Measurements from ENCODE around the gene RBL1.
A peak's percentile ranks its signal among the peaks of the same experiment; 100 is the strongest.
"Not testable (repeated sequence)": the region's sequence is repeated elsewhere in the genome, so short reads cannot be mapped to it uniquely, and the experiment has no call there.

The RBL1 gene

DNA sequence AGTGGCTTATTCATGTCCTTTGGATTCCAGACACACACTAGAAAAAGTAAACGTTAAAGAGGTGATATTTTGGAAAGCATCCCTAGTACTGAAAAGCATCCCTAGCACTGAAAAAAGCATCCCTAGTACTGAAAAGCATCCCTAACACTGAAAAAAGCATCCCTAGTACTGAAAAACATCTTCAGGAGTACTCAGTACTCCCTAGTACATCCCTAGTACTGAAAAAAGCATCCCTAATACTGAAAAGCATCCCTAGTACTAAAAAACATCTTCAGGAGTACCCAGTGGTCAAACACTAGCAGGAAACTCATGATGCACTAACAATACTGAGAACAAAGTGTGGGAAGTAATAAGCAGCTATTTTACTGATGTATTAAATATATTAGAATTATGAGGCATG is 98.7 kb downstream of the RBL1 start:
- no peak for DNase-seq (ENCODE audit: low read depth in 2 of 2, low spot score in 1 of 2)

DNA sequence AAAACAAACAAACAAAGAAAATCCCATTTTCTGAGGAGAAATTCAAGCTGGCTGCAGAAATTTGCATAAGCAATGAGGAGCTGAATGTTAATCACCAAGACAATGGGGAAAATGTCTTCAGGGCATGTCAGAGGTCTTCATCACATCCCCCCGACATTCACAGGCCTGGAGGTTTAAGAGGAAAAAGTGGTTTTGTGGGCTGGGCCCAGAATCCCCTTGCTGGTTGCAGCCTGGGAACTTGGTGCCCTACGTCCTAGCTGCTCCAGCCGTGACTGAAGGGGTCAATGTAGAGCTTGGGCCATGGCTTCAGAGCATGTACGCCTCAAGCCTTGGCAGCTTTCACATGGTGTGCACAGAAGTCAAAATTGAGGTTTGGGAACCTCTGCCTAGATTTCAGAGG is 101.6 kb downstream of the RBL1 start:
- DNase-seq (ENCODE audit: low read depth in 2 of 2, low spot score in 1 of 2), result not testable (repeated sequence)

DNA sequence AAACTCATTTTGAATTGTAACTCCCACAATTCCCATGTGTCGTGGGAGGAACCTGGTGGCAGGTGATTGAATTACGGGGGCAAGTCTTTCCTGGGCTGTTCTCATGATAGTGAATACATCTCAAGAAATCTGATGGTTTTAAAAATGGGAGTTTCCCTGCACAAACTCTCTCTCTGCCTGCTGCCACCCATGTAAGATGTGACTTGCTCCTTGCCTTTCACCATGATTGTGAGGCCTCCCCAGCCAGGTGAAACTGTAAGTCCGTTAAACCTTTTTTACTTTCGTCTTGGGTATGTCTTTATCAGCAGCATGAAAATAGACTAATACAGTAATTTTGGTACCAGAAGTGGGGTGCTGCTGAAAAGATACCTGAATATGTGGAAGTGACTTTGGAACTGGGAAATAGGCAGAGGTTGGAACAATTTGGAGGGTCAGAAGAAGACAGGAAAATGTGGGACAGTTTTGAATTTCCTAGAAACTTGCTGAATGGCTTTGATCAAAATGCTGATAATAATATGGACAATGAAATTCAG is 102.9 kb downstream of the RBL1 start:
- no peak for DNase-seq (ENCODE audit: low read depth in 2 of 2, low spot score in 1 of 2)

DNA sequence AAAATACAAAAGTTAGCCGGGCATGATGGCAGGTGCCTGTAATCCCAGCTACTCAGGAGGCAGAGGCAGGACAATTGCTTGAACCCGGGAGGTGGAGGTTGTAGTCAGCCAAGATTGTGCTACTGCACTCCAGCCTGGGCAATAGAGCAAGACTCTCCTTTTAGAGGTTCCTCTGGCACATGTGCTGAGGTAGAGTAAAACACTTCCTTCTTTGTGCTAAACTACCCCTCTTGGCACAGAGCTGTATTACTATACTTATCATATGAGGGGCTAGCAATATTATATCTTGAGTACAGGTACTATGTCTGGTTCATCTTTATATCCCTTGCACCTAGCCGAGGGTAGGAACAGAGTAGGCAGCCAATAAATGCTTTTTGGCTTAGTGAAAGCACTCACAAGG is 104.1 kb downstream of the RBL1 start:
- no peak for DNase-seq (ENCODE audit: low read depth in 2 of 2, low spot score in 1 of 2)

DNA sequence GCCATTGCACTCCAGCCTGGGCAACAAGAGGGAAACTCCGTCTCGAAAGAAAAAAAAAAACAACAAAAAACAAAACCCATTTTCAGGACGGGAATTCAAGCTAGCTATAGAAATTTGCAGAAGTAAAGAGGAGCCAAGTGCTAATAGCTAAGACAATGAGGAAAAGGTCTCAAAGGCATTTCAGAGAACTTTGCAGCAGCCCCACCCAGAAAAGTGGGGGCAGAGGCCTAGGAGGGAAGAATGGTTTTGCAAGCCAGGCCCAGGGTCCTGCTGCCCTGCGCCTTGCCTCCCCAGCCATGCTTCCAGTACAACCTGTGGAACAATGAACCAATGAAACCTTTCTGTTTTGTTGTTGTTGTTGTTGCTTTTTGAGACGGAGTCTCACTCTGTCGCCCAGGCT is 106.0 kb downstream of the RBL1 start:
- no peak for DNase-seq (ENCODE audit: low read depth in 2 of 2, low spot score in 1 of 2)

DNA sequence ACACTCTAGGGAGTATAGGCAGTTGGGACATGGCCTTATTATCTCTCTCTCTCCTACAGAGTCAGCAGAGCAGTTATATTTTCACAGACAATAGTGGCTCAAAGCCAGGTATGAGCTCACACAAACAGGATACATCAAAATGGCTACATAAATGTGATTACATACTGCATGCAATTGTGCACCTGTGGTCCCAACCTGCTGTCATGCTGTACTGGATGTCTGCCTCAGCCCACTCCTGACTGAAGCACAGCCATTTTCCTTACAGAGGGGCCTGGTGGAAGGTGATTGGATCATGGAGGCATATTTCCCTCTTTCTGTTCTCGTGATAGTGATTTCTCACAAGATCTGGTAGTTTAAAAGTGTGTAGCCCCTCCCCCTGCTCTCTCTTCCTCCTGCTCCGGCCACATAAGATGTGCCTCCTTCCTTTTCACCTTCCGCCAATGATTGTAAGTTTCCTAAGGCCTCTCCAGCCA is 107.3 kb downstream of the RBL1 start:
- DNase-seq (ENCODE audit: low read depth in 2 of 2, low spot score in 1 of 2), result no peak

DNA sequence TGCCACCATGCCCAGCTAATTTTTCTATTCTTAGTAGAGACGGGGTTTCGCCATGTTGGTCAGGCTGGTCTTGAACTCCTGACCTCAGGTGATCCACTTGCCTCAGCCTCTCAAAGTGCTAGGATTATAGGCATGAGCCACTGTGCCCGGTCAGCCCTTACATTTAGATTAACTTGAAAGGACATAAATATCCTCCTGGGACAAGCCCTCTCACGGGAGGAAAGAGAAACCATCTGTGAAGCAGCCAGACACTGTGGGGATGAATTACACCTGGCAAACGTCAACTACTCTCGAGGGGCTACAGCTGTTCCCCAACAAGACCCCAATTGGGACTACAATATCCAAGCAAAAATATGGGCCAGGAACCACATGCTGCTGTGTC is 111.5 kb downstream of the RBL1 start:
- DNase-seq (ENCODE audit: low read depth in 2 of 2, low spot score in 1 of 2), result no peak

DNA sequence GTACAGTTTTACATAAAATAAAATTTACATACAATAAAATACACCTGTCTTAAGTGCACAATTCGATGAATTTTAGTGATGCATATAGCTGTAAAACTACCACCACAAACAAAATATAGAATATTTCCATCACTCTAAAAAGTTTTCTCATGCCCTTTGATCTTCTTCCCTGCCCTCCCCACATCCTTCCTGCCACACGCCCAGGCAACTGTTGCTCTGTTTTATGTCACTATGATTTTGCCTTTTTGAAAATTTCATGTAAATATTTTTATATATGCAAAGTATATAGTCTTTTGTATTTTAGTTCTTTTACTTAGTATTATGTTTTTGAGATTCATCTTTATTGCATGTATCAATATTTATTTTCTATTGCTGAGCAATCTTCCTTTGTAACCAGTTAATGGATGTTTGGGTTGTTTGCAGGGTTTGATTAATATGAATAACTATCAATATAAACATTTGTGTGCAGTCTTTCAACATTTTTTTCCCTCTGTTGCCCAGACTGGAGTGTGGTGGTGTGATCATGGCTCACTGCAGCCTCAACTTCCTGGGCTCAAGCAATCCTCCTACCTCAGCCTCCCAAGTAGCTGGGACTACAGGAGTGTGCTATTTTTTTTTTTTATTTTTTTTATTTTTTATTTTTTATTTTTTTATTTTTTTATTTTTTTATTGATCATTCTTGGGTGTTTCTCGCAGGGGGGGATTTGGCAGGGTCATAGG is 120.5 kb downstream of the RBL1 start:
- DNase-seq (ENCODE audit: low read depth in 2 of 2, low spot score in 1 of 2), result peak; percentile 26 to 39

DNA sequence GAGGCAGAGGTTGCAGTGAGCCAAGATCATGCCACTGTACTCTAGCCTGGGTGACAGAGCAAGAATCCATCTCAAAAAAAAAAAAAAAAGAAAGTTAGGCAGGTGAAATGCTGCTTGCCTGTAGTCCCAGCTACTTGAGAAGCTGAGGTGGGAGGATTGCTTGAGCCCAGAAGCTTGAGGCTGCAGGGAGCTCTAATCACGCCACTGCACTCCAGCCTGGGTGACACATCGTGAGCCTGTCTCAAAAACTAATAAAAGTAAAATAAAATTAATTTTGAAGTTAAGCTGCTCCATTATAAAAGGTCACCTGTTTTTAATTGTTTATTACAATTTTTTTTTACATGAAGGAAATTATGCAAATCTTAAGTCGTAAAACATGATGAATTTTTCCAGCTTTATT is 121.1 kb downstream of the RBL1 start:
- no peak for DNase-seq (ENCODE audit: low read depth in 2 of 2, low spot score in 1 of 2)

DNA sequence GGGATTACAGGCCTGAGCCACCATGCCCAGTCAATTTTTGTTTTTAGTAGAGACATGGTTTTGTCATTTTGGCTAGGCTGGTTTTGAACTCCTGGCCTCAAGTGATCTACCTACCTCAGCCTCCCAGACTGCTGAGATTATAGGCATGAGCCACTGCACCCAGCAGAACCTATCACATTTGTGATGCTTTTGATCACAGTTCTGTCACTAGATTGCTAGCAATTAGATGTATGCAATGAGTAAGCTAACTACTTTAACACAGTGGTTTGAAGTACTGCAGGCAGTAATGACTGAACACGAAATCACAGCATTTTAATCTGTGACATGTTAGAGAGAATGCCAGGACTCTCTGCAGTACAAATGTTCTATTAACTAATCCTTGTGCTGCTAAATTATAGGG is 124.7 kb downstream of the RBL1 start:
- no peak for DNase-seq (ENCODE audit: low read depth in 2 of 2, low spot score in 1 of 2)

DNA sequence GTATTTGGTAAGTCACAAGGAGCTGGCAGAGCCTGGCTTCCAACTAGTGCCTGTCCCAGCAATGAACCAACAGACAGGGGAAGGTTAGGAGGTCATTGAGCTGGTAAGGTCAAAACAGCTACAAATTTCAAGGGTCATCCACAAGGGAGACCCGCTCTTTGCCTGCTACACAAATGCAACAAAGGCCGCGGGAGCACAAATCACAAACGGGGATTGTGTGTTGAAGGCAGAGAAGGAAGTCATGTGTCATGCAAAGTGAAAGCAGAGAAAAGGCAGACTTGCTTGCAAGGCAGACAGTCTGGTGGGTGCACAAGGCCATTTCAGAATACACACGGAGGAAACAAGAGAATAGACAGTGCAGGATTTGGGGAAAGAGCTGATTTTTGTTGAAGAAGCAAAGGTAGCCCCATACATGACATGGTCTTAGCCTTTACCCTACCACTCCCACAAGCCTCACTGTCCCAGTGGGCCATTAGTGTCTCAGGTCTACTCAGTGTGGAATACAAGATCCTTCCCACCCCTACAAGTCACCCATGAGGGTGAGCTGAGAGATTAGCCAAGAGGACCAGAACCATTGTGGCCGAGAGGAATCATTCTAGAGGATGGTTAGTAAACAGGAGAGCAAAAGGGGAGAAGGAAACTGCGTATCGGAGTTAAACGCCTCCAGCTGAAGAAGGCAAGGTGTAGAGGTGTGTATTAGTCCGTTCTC is 126.2 kb downstream of the RBL1 start:
- DNase-seq (ENCODE audit: low read depth in 2 of 2, low spot score in 1 of 2), result no peak

DNA sequence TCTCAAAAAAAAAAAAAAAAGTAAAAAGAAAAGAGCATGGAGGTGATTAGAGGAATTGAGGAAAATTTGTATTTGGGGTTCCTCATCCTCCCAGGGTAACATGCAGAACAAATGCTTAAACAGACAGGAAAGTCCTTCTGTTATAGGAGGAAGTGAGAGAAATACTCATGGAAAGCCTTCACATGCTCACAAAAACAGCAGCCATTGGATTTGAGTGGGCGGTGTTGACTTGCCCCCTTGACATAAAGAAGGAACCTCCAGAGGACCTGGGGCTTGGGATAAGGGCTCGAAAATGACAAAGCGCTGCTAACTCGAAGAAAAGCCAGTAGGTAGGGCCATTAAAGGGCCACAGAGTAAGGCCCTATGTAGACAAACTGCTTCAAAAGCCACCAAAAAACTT is 126.7 kb downstream of the RBL1 start:
- DNase-seq (ENCODE audit: low read depth in 2 of 2, low spot score in 1 of 2), result no peak

DNA sequence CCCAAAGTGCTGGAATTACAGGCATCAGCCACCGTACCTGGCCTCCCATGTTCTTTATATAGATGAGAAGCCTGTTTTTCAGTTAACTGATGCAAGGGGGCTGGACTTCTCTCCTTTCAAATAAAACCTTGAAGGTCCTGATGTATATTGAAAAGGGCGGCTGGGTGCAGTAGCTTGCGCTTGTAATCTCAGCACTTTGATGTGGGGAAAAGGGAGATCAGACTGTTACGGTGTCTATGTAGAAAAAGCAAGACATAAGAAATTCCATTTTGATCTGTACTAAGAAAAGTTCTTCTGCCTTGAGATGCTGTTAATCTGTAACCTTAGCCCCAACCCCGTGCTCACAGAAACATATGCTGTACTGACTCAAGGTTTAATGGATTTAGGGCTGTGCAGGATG is 128.2 kb downstream of the RBL1 start:
- no peak for DNase-seq (ENCODE audit: low read depth in 2 of 2, low spot score in 1 of 2)

DNA sequence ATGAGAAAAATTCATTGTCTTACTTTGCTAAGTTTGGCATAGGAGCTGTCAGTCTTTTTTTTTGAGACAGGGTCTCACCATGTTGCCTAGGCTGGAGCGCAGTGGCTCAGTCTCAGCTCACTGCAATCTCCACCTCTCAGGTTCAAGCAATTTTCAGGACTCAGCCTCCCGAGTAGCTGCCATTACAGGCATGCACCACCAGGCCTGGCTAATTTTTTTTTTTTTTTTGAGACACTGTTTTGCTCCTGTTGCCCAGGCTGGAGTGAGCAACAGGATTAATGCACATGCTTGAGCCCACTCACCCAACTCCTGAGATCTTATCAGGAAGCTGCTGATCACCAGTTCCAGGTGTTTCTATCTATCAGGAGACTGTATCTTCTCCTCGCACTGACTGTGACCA is 128.8 kb downstream of the RBL1 start:
- DNase-seq (ENCODE audit: low read depth in 2 of 2, low spot score in 1 of 2), result not testable (repeated sequence)

DNA sequence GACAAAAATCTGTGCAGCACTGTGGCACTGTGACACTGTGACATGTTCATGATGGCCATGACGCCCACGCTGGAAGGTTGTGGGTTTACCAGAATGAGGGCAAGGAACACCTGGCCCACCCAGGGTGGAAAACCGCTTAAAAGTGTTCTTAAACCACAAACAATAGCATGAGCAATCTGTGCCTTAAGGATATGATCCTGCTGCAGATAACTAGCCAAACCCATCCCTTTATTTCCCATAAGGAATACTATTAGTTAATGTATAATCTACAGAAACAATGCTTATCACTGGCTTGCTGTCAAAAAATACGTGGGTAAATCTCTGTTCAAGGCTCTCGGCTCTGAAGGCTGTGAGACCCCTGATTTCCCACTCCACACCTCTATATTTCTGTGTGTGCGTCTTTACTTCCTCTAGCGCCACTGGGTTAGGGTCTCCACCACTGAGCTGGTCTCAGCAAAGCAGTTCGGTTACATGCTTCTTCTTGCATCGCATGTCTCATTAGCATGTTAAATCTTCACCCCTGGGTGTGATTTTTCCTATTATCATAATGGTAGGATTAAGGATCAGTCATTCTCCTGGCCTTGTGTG is 133.3 kb downstream of the RBL1 start:
- DNase-seq (ENCODE audit: low read depth in 2 of 2, low spot score in 1 of 2), result not testable (repeated sequence)

DNA sequence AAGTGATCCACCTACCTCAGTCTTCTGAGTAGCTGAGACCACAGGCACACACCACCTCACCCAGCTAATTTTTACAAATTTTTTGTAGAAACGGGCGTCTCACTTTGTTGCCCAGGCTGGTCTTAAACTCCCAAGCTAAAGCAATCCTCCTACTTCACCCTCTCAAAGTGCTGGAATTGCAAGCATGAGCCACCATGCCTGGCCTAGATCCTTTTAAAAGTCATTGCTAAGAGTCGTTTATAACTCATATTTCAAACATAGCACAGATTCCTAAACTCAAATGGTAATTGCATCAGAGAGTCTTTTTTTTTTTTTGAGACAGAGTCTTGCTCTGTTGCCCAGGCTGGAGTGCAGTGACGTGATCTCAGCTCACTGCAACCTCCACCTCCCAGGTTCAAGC is 136.6 kb downstream of the RBL1 start:
- no peak for DNase-seq (ENCODE audit: low read depth in 2 of 2, low spot score in 1 of 2)

DNA sequence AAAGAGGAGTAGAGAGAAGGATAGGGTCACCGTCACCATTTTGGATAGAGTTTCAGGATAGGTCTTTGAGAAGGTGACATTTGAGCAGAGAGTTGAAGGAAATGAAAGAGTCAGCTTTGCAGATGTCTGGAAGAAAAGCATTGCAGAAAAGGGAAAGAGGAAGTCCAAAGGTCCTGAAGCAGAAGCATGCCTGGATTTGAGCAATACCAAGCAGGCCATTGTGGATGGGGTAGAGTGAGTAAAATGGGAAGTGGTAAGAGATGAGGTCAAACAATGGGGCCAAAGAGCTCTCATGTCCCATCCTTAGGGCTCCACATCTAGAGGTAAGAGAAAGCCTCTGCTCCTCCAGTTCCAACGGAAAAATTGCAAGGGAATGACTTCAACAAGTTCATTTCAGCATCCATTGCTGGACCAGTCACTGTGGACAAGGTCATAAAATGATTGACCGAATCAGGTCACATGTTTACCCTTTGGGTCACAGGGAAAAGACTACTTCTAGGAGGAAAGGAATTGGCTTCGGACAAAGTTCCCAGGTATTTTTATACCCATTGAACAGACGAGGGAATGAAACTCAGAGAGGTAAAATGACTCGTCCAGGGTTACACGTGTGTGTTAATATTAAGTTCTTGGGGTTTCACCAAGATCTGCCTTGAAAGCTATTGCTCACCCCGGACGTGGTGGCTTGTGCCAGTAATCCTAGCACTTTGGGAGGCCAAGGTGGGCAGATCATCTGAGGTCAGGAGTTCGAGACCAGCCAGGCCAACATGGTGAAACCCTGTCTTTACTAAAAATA is 137.7 kb downstream of the RBL1 start:
- DNase-seq (ENCODE audit: low read depth in 2 of 2, low spot score in 1 of 2), result no peak

DNA sequence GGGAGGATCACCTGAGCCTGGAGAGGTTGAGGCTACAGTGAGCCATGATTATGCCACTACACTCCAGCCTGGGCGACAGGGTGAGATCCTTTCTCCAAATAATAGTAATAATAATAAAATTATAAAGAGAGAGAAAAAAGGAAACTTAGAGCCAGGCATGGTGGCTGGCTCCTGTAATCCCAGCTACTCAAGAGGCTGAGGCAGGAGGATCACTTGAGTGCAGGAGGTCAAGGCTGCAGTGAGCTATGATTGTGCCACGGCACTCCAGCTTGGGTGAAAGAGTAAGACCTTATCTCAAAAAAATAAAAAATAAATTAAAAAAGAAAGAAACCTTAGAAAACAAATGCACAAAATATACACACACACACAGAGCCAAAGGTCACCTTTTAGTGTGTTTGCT is 139.1 kb downstream of the RBL1 start:
- DNase-seq (ENCODE audit: low read depth in 2 of 2, low spot score in 1 of 2), result no peak

DNA sequence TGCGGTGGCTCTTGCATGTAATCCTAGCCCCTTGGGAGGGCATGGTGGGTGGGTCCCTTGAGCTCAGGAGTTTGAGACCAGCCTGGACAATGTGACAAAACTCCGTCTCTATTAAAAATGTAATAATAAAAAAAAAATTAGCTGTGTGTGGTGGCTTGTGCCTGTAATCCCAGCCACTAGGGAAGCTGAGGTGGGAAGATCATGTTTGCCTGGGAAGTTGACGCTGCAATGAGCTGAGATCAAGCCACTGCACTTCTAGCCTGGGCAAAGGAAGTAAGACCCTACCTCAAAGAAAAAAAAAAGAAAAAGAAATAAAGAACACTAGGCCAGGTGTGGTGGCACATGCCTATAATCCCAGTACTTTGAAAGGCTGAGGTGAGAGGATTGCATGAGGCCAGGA is 139.8 kb downstream of the RBL1 start:
- DNase-seq (ENCODE audit: low read depth in 2 of 2, low spot score in 1 of 2), result no peak

DNA sequence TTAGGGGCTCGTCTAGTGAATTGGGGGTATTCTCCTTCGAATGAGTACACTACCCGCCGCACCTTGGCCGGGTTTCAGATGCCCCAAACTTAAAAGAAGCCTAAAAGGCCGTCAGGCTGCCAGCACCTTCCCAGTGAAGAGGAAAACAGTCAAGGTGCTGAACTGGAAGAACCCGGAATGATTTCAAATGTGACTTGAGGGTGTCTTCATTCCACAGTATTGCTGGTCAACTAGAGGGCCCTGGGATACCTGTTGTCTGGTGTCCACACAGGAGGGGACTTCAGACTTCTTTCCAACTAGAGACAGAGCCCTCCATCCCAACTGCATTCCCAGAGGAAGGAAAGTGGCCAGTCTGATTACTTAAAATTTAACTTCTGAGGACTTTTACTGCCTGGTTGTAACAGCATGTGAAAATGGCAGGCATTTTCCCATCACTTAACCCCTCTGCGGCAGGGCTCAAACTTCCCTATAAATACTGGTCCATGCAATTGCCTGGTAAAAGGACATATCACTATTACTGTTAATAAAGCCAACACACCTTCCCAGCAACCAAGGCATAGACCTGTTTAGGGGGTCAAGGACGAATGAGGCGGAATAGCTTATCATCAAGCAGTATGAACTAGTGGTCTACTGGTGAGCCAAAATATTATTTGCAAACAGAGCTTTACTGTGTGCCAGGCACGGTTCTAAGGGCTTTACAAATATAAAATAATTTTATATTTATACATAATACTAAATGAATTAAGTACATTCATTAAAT is 143.6 kb downstream of the RBL1 start:
- no peak for DNase-seq (ENCODE audit: low read depth in 2 of 2, low spot score in 1 of 2)
